ENCODE measurements around the gene ZYG11A.

The ZYG11A gene

GRCh38 chr1:52876843-52877242 lies 34.3 kb downstream of the ZYG11A start:
- DNase-seq (ENCODE audit: low read depth in 2 of 2): no peak

- no peak for DNase-seq (ENCODE audit: low read depth in 2 of 2)
Measured at GRCh38 chr1:52877554-52877953, 35.0 kb downstream of the ZYG11A start.

- no peak for DNase-seq (ENCODE audit: low read depth in 2 of 2)
Measured at GRCh38 chr1:52880206-52880605, 37.6 kb downstream of the ZYG11A start.

DNA sequence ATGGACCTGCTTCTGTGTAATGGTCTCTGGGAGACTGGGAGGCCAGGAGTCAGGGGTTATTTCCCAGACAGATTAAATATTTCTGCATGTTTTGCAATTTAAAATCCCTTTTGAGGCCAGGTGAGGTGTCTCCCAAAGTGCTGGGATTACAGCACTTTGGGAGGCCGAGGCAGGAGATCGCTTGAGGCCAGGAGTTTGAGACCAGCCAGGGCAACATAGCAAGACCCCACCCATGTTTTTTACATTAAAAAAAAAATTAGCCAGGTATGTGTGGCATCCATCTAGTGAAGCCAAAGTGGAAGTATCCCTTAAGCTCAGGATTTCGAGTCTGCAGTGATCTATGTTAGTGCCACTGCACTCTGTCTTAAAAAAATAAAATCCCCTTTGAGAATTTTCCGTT lies 44.9 kb downstream of the ZYG11A start:
- no peak for DNase-seq (ENCODE audit: low read depth in 2 of 2)

GRCh38 chr1:52892424-52893215 lies 50.1 kb downstream of the ZYG11A start:
- no peak for DNase-seq (ENCODE audit: low read depth in 2 of 2)

DNA sequence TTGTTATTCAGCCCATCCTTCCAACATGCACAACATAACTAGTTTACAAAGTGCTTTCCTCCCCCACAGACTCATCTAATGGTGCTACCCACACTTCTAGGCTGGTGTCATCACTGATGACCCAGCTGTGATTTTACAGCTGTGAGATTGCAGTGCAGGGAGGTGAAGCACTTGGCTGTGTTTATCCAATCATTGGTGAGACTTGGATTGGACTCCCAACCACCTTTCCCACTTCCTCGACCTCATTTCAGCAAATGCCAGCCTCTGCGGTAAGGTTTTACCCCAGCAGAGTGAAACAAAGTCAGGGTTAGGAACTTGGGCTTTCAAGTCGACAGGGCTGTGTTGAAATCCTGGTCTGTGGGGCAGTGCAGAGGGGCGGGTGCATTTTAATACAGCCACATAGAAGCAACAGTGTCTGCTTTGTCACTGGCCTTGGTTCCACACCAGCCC lies 56.9 kb downstream of the ZYG11A start:
- no peak for DNase-seq (ENCODE audit: low read depth in 2 of 2)

DNA sequence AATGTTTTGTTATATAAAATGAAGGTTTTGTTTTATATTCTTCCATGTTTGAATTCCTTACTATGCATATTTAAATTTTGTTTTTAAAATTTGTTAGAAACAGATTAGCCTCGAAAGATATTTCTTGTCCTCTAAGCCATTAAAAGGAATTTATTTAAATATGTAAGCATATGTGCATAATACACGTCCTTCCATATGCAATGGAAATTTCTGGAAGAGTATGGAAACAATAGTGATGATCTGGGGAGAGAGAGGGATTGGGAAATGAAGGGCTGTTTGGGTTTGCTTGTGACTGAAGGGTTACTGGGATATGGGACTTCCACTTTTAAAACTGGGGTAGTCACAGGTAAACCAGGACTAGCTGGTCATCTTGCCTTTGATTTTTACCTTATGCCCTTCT lies 57.8 kb downstream of the ZYG11A start:
- no peak for DNase-seq (ENCODE audit: low read depth in 2 of 2)

DNA sequence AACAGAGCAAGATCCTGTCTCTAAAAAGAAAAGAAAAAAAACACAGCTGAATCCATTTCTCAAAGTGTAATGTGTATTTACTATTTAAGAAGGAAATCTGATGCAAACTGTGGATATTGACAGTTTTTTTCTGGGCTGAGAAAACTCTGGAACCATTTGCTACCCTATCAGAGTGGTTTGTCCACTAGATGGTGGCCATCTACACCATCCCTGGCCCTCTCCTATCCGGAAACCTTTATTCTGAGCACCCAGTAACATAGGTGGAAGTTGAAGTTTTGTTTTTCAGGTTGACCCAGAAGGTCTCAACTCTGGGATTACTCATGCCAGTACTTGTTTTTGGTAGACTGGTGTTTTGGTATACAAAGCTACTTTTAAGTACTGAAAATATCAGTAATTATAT lies 58.8 kb downstream of the ZYG11A start:
- no peak for DNase-seq (ENCODE audit: low read depth in 2 of 2)

GRCh38 chr1:52904208-52904926 lies 61.8 kb downstream of the ZYG11A start:
- DNase-seq (ENCODE audit: low read depth in 2 of 2): no peak

DNA sequence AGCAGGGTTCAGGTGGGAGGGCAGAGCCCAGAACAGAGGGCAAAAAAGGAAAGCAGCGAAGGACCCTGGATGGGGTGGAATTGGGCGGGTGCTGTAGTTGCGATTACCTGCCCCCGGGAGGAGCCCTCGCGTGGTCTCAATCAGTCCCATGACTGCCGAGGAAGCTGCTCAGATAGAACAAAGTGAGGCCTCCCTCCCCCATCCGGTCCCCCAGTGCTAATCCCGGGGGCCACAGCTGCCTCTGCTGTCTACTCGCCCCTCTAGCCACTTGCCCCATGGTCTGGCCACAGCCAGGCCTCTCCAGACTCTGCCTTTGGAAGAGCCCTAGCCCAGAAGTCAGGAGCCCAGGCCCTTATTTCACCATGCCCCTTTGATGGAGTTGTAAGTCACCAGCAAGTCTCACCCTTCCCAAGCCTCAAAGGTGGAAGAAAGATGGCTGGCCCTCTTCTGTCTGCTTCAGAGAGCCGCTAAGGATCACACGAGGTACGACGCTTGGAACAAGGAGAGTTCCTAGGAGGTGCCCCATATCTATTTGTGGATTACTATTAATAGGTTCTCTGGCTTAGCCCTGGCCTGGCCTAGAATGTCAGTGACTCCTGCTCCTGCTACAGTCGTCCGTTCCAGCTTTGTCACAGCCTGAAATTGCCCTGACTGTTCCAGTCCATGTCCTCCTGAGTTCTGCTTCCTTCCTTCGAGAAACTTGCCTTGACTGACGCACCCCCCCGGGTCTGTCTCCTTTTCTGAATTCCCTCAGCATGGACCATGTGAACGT lies 62.6 kb downstream of the ZYG11A start:
- peak in 1 of 2 experiments; percentile 4 for DNase-seq (ENCODE audit: low read depth in 2 of 2)

DNA sequence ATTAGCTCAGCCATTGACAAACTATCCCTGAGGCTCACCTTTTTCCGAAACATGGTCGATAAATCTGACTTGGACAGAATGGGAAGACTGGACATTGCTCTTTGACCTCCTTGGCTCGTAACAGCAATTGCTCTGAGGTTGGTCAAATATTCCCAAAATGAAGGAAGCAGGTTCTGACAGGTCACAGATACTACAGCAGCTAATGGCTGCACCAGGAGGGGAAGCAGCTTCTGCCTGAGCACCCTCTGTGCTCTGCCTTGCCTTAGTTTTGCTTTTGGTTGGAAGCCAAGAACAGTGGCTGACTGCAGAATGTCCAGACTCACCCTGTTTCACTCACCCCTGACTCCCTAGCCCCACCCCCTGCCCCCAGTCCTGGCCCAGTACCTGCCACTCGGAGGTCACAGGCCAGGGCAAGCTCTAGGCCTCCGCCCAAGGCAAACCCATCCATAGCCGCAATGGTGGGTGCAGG lies 63.6 kb downstream of the ZYG11A start:
- DNase-seq (ENCODE audit: low read depth in 2 of 2): no peak

DNA sequence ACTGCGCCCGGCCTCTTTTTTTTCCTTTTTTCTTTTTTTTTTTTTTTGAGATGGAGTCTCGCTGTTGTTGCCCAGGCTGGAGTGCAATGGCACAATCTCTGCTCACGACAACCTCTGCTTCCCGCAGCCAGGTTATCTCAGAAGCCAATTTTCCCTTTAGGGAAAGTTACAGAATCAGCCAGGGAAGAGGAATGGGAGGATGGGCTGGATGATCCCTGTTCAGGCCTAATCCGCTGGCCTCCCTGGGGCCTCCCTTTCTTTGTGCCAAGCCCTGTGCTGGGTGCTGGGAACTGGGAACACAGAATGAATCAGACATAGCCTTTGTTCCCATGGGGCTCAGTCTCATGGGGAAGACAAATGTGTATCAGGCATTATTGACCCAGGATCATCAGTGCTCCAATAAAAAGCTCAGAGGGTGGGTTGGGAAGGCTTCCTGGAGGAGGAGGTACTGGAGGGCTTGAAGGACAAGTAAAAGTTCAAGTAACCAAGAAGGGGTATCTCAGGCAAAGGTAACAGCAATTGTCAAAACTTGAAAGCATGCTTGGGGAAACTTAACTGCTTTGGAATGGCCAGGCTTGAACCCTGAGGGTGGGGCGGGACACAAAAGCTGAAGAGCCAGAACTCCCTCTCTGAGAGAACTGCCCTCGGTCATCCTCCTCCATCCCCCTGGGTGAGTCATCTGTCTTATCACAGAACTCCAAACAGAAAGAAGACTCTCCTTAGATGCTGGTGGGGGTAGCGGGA lies 64.7 kb downstream of the ZYG11A start:
- no peak for DNase-seq (ENCODE audit: low read depth in 2 of 2)

- no peak for DNase-seq (ENCODE audit: low read depth in 2 of 2)
Measured at GRCh38 chr1:52907812-52908153, 65.2 kb downstream of the ZYG11A start.

- no peak for DNase-seq (ENCODE audit: low read depth in 2 of 2)
Measured at GRCh38 chr1:52911541-52911940, 69.0 kb downstream of the ZYG11A start.

- no peak for DNase-seq (ENCODE audit: low read depth in 2 of 2)
Measured at GRCh38 chr1:52913014-52913413, 70.5 kb downstream of the ZYG11A start.

- no peak for DNase-seq (ENCODE audit: low read depth in 2 of 2)
Measured at GRCh38 chr1:52913537-52913936, 71.0 kb downstream of the ZYG11A start.

DNA sequence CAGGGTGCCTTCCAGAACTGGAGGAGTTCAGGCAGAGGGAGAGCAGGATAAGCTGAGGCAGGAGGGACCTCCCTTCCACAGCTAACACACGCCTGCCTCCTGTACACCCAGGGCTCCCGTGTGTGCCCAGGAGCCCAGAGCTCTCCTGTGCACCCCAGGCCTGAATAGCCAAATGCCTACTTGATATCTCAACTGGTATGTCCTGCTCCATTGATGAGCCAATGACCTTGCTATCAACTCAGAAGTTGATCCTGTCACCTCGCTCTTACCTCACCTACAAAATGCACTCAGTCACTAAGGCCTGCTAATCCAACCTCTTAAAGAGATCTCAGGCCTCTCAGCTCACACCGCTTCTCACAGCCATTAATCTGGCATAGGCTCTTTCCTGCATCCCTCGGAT lies 71.9 kb downstream of the ZYG11A start:
- DNase-seq (ENCODE audit: low read depth in 2 of 2): no peak

DNA sequence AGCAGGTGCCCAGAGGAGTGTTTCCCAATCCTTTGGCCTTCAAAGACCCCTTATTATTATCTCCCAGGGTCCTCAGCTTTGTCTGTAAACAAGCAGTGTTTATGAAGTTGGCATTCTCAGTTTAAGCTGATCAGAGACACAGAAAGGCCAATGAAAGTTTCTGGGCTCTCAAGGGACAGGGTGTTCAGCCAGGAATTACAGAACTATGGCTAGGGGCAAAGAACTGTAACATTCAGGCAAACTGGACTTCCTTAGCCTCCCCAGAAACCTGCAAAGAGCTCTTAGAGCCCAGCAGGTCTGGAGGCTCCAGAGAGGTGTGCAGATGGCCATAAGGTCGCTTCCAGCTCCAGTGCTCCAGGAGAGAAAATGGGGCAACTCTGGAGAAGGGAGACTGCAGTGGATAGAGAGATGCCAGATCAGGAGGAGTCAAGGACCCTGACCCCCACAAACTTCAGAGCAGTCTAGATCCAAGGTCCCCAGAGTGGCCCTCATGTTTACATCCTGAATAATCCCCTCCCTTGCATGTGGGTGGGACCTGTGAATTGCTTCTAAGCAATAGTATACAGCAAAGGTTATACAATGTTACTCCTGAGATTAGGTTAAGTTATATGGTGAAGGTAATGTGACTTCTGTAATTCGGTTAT lies 72.8 kb downstream of the ZYG11A start:
- DNase-seq (ENCODE audit: low read depth in 2 of 2): no peak

DNA sequence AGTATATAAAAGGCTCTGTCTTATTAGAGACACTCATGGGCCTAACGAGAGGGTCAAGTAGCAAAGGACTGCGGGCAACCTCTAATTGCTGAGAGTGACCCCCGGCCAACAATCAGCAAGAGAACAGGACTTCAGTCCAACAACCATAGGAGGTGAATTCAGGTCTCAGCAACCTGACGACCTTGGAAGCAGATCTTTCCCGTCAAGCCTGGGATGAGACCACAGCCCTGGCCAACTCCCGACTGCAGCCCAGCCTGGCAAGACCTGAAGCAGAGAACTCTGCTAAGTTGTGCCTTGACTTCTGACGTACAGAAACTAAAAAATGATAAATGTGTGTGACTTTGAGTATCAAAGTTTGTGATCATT lies 73.3 kb downstream of the ZYG11A start:
- no peak for DNase-seq (ENCODE audit: low read depth in 2 of 2)

DNA sequence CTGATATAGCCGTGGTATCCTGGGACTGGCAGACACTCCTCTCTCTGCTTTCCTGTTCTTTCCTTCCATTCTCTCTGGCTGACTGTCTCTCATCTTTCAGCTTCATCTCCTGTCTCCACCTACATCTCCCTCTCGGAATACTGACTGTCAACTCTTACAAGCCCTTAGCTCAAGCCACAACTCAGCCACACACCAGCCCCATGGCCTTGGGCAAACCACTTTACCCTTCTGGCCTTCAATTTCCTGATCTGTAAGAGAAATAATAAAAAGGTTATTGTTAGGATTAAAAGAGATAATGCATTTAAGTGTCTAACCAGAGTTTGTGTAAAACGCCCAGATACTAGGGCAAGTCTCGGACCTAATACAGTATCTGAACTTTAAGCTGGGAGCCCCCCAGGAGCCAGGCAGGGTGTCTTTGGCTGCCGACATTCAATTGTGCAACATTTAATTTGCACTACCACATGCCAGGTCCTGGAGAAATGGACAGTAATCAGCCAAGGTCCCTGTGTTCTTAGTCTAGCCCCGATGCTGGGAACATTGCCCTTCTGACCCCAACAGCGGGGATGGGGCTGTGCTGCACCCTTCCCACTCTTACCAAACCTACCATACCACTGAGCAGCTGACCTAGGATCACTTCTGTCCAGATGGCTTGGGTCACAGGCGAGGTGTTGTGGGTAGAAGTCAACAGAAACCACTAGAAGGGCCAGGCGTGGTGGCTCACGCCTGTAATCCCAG lies 73.8 kb downstream of the ZYG11A start:
- DNase-seq (ENCODE audit: low read depth in 2 of 2): no peak

- DNase-seq (ENCODE audit: low read depth in 2 of 2): no peak
Measured at GRCh38 chr1:52917156-52917555, 74.6 kb downstream of the ZYG11A start.

Measured in fibroblast of skin of left quadriceps (primary cell).